Bladder microvascular endothelial cell (primary cell): ENCODE results near the gene TMED7. TPM values are rescaled to one million over a fixed set of nuclear protein-coding genes. Genes with fewer than 3 reads are reported as not detected.

Source experiments
- total RNA-seq: library from RNA; depleted of rRNA; stranded (reverse); fragments of >200 nt; gene quantifications from 2 replicates; pipeline ENCODE4 v1.2.3, GENCODE V29; 2014

Gene TMED7
- total RNA-seq = 53.9 and 104 TPM in 2 replicates

GRCh38 chr5:115625579-115626444, at the start of gene TMED7:
Gene TMED7, minus strand, starts transcription at chr5:115626036. Its CDS starts 244 bp downstream, at chr5:115625792.

GRCh38 chr5:115601701-115602590, 23.9 kb downstream of the TMED7 start, which contains the start of gene TICAM2:
Gene TICAM2, minus strand, starts transcription at chr5:115602479. Its CDS starts 21,223 bp downstream, at chr5:115581256.

Other genes starting within 250 kb of the TMED7 start
- gene FEM1C, start 81.3 kb downstream of the TMED7 start, total RNA-seq = 10.8 and 21.6 TPM in 2 replicates
- 0.63 and 0.65 TPM in 2 replicates for gene TICAM2, start 23.6 kb downstream of the TMED7 start, total RNA-seq
- 0.63 and 0.81 TPM in 2 replicates for gene CDO1, start 190.6 kb upstream of the TMED7 start, total RNA-seq
- 15.5 and 40.2 TPM in 2 replicates for gene ATG12, start 215.5 kb upstream of the TMED7 start, total RNA-seq
- gene AP3S1, start 215.9 kb upstream of the TMED7 start, total RNA-seq = 42.4 and 55.4 TPM in 2 replicates